Bronchial epithelial cell (primary cell): Measurements from ENCODE around the gene KDM2B. TPM values are rescaled to one million over a fixed set of nuclear protein-coding genes. Genes with fewer than 3 reads are reported as not detected.

Source experiments
- DNase-seq: peaks from one replicate; pipeline ENCODE4 v3.0.0-alpha.2; 2010; ENCODE audit warnings: low read depth
- FAIRE-seq: peaks from 2 replicates; lab custom pipeline; 2011; peaks lifted over from hg19 to GRCh38; lab: Jason Lieb, UNC
- H3K27me3 ChIP-seq: 2 replicates; pipeline ENCODE4 v1.5.1; 2011; ENCODE audit warnings: low read length; ENCODE audit not compliant: control insufficient read depth, insufficient read depth
- H3K36me3 ChIP-seq: 2 replicates; pipeline ENCODE4 v1.5.1; 2011; ENCODE audit warnings: low read length; ENCODE audit not compliant: control insufficient read depth, insufficient read depth
- H3K4me3 ChIP-seq: 2 replicates; pipeline ENCODE4 v1.5.1; 2011; ENCODE audit warnings: mild to moderate bottlenecking, low read depth, low read length, control low read depth
- CTCF ChIP-seq: IDR thresholded peaks from 2 replicates; pipeline ENCODE4 v1.5.1; 2011; ENCODE audit warnings: mild to moderate bottlenecking, moderate library complexity, low read length, control low read depth, inconsistent platforms; ENCODE audit not compliant: insufficient read depth, severe bottlenecking
- total RNA-seq: library from RNA; depleted of rRNA; stranded (reverse); fragments of >200 nt; gene quantifications from 2 replicates; pipeline ENCODE4 v1.2.1, GENCODE V29; 2014

KDM2B gene
- total RNA-seq, 1 donor from 2014 or later = 14.2 TPM

GRCh38 chr12:121549075-121549474 lies 31.7 kb downstream of the KDM2B start:
- FAIRE-seq (no peak), DNase-seq (no peak)
- no peak for TF ChIP-seq CTCF
- H3K36me3 ChIP-seq = no peaks in the 10 kb centered on the region
- H3K27me3 ChIP-seq = no peaks in the 10 kb centered on the region
- H3K4me3 ChIP-seq = no peak overlapping the region

GRCh38 chr12:121545480-121545879 lies 35.3 kb downstream of the KDM2B start:
- TF ChIP-seq CTCF = no peak
- FAIRE-seq (no peak), DNase-seq (no peak)
- no peak overlapping the region for H3K4me3 ChIP-seq
- H3K36me3 ChIP-seq = no peaks in the 10 kb centered on the region
- no peaks in the 10 kb centered on the region for H3K27me3 ChIP-seq

GRCh38 chr12:121543786-121544185 lies 37.0 kb downstream of the KDM2B start:
- Histone ChIP-seq H3K36me3 (no peaks in the 10 kb centered on the region), H3K4me3 (no peak overlapping the region), H3K27me3 (no peaks in the 10 kb centered on the region)
- no peak for FAIRE-seq
- DNase-seq = no peak
- TF ChIP-seq CTCF = no peak

- peaks cover 6% of the 10 kb centered on the region for H3K27me3 ChIP-seq
- H3K4me3 ChIP-seq = no peak overlapping the region
- TF ChIP-seq CTCF = no peak
- FAIRE-seq (no peak), DNase-seq (no peak)
- H3K36me3 ChIP-seq = no peaks in the 10 kb centered on the region
Measured at GRCh38 chr12:121539908-121540307, 40.9 kb downstream of the KDM2B start.

GRCh38 chr12:121538699-121539061 lies 42.1 kb downstream of the KDM2B start:
- DNase-seq (peak; percentile 10), FAIRE-seq (no peak)

More at GRCh38 chr12:121538699-121539061, 42.1 kb downstream of the KDM2B start:
- Histone ChIP-seq H3K36me3 (no peaks in the 10 kb centered on the region), H3K27me3 (peaks cover 6% of the 10 kb centered on the region), H3K4me3 (no peak overlapping the region)
- no peak for TF ChIP-seq CTCF
